OCI-LY7 (cell line): ENCODE measurements around the gene CORO2A. TPM values are rescaled to one million over a fixed set of nuclear protein-coding genes. Genes with fewer than 3 reads are reported as not detected.

Experiments
- BruUV-seq: library from RNA; stranded (reverse); fragments of 400-500 nt; replicated peaks from 2 replicates; lab custom pipeline; 2021; lab: Mats Ljungman, UMichigan
- CTCF ChIA-PET: fragments of 300-600 bp; sonication (Branson Sonifier 250); formaldehyde crosslinking; loops from one replicate; lab custom pipeline; 2022; ENCODE audit warnings: antibody characterized with exemption; ENCODE audit not compliant: unreplicated experiment; lab: Charles Lee
- POLR2A ChIA-PET: fragments of 300-600 bp; sonication (Branson Sonifier 250); formaldehyde crosslinking; loops from one replicate; lab custom pipeline; 2022; ENCODE audit warnings: antibody characterized with exemption; lab: Charles Lee
- DNase-seq: peaks from one replicate; pipeline ENCODE4 v3.0.0-alpha.2; 2015; ENCODE audit warnings: low spot score
- H2AFZ ChIP-seq: fragments of 200-600 bp; sonication (generic), shearing (Covaris generic); 2 replicates; pipeline ENCODE4 v1.6.1; 2014; ENCODE audit warnings: mild to moderate bottlenecking, antibody characterized with exemption, low read length, moderate library complexity
- H3K27ac ChIP-seq: fragments of 200-600 bp; sonication (generic); 2 replicates; pipeline ENCODE4 v1.5.1; 2014; ENCODE audit warnings: mixed run types, low read depth, mild to moderate bottlenecking, moderate library complexity, low read length, inconsistent platforms; ENCODE audit not compliant: poor library complexity, severe bottlenecking
- H3K36me3 ChIP-seq: fragments of 200-600 bp; sonication (generic); 2 replicates; pipeline ENCODE4 v1.6.1; 2014; ENCODE audit warnings: mild to moderate bottlenecking, antibody characterized with exemption, low read length, moderate library complexity, mixed read lengths; ENCODE audit not compliant: insufficient read depth
- H3K4me1 ChIP-seq: fragments of 200-600 bp; sonication (generic); 2 replicates; pipeline ENCODE4 v1.5.1; 2014; ENCODE audit warnings: mild to moderate bottlenecking, low read length; ENCODE audit not compliant: insufficient read depth, poor library complexity, severe bottlenecking
- H3K4me2 ChIP-seq: fragments of 200-600 bp; sonication (generic); 2 replicates; pipeline ENCODE4 v1.6.1; 2014; ENCODE audit warnings: mild to moderate bottlenecking, low read length
- H3K4me3 ChIP-seq: fragments of 200-600 bp; sonication (generic); 2 replicates; pipeline ENCODE4 v1.5.1; 2014; ENCODE audit warnings: mild to moderate bottlenecking, low read depth, low read length; ENCODE audit not compliant: poor library complexity, severe bottlenecking
- H3K79me2 ChIP-seq: fragments of 200-600 bp; sonication (generic); 2 replicates; pipeline ENCODE4 v1.6.1; 2016; ENCODE audit warnings: low read depth, mild to moderate bottlenecking, low read length, moderate library complexity, mixed read lengths; ENCODE audit not compliant: insufficient read depth
- H3K9me2 ChIP-seq: fragments of 200-600 bp; sonication (generic); 2 replicates; pipeline ENCODE4 v1.6.1; 2016; ENCODE audit warnings: mild to moderate bottlenecking, low read length, mixed read lengths; ENCODE audit not compliant: insufficient read depth
- H3K9me3 ChIP-seq: fragments of 200-600 bp; sonication (generic); 2 replicates; pipeline ENCODE4 v1.6.1; 2014; ENCODE audit warnings: mild to moderate bottlenecking, mixed run types, low read length, mixed read lengths
- H4K20me1 ChIP-seq: fragments of 200-600 bp; sonication (generic); 2 replicates; pipeline ENCODE4 v1.6.1; 2014; ENCODE audit warnings: mild to moderate bottlenecking, antibody characterized with exemption, low read length, moderate library complexity, mixed read lengths; ENCODE audit not compliant: insufficient read depth
- EZH2phosphoT487 ChIP-seq: fragments of 200-600 bp; sonication (generic); IDR thresholded peaks from 2 replicates; pipeline ENCODE4 v1.6.1; 2018; ENCODE audit warnings: low read depth, borderline replicate concordance, mild to moderate bottlenecking, mixed run types, antibody characterized with exemption, low read length, moderate library complexity, mixed read lengths
- intact Hi-C: fragments of 100-400 bp; cut with micrococcal nuclease; formaldehyde crosslinking; loops from one replicate; pipeline ENCODE4 v1.10.0; 2022; ENCODE audit not compliant: unreplicated experiment
- total RNA-seq, 2 experiments: library from RNA; depleted of rRNA in 1 of 2; stranded (reverse); fragments of >200 nt in 1 of 2; shearing (Covaris generic) in 1 of 2; gene quantifications; 2 replicates each; pipeline ENCODE4 v1.2.3, GENCODE V29; 2014 to 2022
- TF ChIP-seq, protein P1 (sequence below): fragments of 200-600 bp; sonication (generic); conservative IDR thresholded peaks from 2 replicates; pipeline ENCODE4 v1.5.1; 2014; ENCODE audit warnings: mild to moderate bottlenecking, antibody characterized with exemption, low read length, moderate library complexity, mixed read lengths

CORO2A gene
- total RNA-seq, 2 experiments from 2014 or later = 1.8 to 3.9 TPM

- CTCF ChIA-PET = no interaction called here
- intact Hi-C loops = no loop called here
- no peak for TF ChIP-seq EZH2phosphoT487
- TF ChIP-seq, protein P1, sequence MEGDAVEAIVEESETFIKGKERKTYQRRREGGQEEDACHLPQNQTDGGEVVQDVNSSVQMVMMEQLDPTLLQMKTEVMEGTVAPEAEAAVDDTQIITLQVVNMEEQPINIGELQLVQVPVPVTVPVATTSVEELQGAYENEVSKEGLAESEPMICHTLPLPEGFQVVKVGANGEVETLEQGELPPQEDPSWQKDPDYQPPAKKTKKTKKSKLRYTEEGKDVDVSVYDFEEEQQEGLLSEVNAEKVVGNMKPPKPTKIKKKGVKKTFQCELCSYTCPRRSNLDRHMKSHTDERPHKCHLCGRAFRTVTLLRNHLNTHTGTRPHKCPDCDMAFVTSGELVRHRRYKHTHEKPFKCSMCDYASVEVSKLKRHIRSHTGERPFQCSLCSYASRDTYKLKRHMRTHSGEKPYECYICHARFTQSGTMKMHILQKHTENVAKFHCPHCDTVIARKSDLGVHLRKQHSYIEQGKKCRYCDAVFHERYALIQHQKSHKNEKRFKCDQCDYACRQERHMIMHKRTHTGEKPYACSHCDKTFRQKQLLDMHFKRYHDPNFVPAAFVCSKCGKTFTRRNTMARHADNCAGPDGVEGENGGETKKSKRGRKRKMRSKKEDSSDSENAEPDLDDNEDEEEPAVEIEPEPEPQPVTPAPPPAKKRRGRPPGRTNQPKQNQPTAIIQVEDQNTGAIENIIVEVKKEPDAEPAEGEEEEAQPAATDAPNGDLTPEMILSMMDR = no peak
- no peak overlapping the region for H3K4me3 ChIP-seq
- DNase-seq = no peak
- peaks cover 29% of the 10 kb centered on the region; the same call in 1 of the 2 replicates for H3K36me3 ChIP-seq
- POLR2A ChIA-PET = interaction anchor here (1.0 kb wide), 1 partner anchor 37 kb away, joined by 3 read pairs; no protein-coding TSS in a partner anchor
- no TSS peak for BruUV-seq
- H3K79me2 ChIP-seq = peaks cover under 1% of the 10 kb centered on the region; the same call in 1 of the 2 replicates
- H2AFZ ChIP-seq = no peak overlapping the region
- H3K9me2 ChIP-seq = no peaks in the 10 kb centered on the region
- H3K27ac ChIP-seq = no peak overlapping the region
- no peaks in the 10 kb centered on the region for H4K20me1 ChIP-seq
- peaks cover 29% of the 10 kb centered on the region for H3K4me1 ChIP-seq
- H3K9me3 ChIP-seq = no peaks in the 10 kb centered on the region
- no peak overlapping the region for H3K4me2 ChIP-seq
Measured at GRCh38 chr9:98094851-98095250, 97.6 kb downstream of the CORO2A start.

GRCh38 chr9:98094316-98094715 is 98.1 kb downstream of the CORO2A start:
- H4K20me1 ChIP-seq = no peaks in the 10 kb centered on the region
- no peak overlapping the region for H3K27ac ChIP-seq
- H3K4me2 ChIP-seq = no peak overlapping the region
- ChIA-PET POLR2A (interaction anchor here (0.8 kb wide), 1 partner anchor 17 kb away, joined by 3 read pairs; no protein-coding TSS in a partner anchor), CTCF (no interaction called here)
- no peaks in the 10 kb centered on the region for H3K9me3 ChIP-seq
- no peaks in the 10 kb centered on the region for H3K79me2 ChIP-seq
- no peak for DNase-seq
- intact Hi-C loops = no loop called here
- peaks cover 29% of the 10 kb centered on the region; the same call in 1 of the 2 replicates for H3K36me3 ChIP-seq
- TF ChIP-seq, protein P1 = no peak
- no peak for TF ChIP-seq EZH2phosphoT487
- no peak overlapping the region for H3K4me3 ChIP-seq
- BruUV-seq = no TSS peak
- no peak overlapping the region for H2AFZ ChIP-seq
- no peaks in the 10 kb centered on the region for H3K9me2 ChIP-seq
- peaks cover 24% of the 10 kb centered on the region for H3K4me1 ChIP-seq

- ChIA-PET CTCF (no interaction called here), POLR2A (interaction anchor here (0.6 kb wide), 1 partner anchor 14 kb away, joined by 4 read pairs; no protein-coding TSS in a partner anchor)
- intact Hi-C loops = no loop called here
- no peaks in the 10 kb centered on the region for H3K9me2 ChIP-seq
- H3K4me2 ChIP-seq = no peak overlapping the region
- no TSS peak for BruUV-seq
- H3K36me3 ChIP-seq = peaks cover 16% of the 10 kb centered on the region; the same call in 1 of the 2 replicates
- H2AFZ ChIP-seq = no peak overlapping the region
- no peaks in the 10 kb centered on the region for H4K20me1 ChIP-seq
- DNase-seq = no peak
- TF ChIP-seq EZH2phosphoT487 = no peak
- TF ChIP-seq, protein P1 = no peak
- H3K9me3 ChIP-seq = no peaks in the 10 kb centered on the region
- no peak overlapping the region for H3K4me3 ChIP-seq
- H3K27ac ChIP-seq = no peak overlapping the region
- peaks cover 6% of the 10 kb centered on the region for H3K4me1 ChIP-seq
- no peaks in the 10 kb centered on the region for H3K79me2 ChIP-seq
Measured at GRCh38 chr9:98092613-98092931, 99.9 kb downstream of the CORO2A start.
